GM08714 (cell line): ENCODE measurements around the gene EDNRB.
"Not testable (repeated sequence)": the region's sequence is repeated elsewhere in the genome, so short reads cannot be mapped to it uniquely, and the experiment has no call there.

Experiments
- H3K4me3 ChIP-seq: fragments of 200-500 bp; sonication (Bioruptor generic); 2 replicates; pipeline ENCODE4 v1.5.1; 2014; ENCODE audit warnings: mild to moderate bottlenecking, low read length, inconsistent platforms
- ZNF274 ChIP-seq: IDR thresholded peaks from 2 replicates; pipeline ENCODE4 v1.6.1; 2012; ENCODE audit warnings: mild to moderate bottlenecking, low read depth, low read length

Gene EDNRB

GRCh38 chr13:77878190-77878589 lies 40.4 kb downstream of the EDNRB start:
- no peak for TF ChIP-seq ZNF274
- H3K4me3 ChIP-seq = no peak overlapping the region

- no peak for TF ChIP-seq ZNF274
- no peak overlapping the region for H3K4me3 ChIP-seq
These were observed 42.5 kb downstream of the EDNRB start for GRCh38 chr13:77876176-77876575.

GRCh38 chr13:77874406-77874805 lies 44.2 kb downstream of the EDNRB start:
- TF ChIP-seq ZNF274 = no peak

GRCh38 chr13:77872995-77873394 lies 45.6 kb downstream of the EDNRB start:
- TF ChIP-seq ZNF274 = no peak
- no peak overlapping the region for H3K4me3 ChIP-seq

More at GRCh38 chr13:77874406-77874805, 44.2 kb downstream of the EDNRB start:
- no peak overlapping the region for H3K4me3 ChIP-seq

- no peak overlapping the region for H3K4me3 ChIP-seq
- no peak for TF ChIP-seq ZNF274
These were observed 47.0 kb downstream of the EDNRB start for GRCh38 chr13:77871596-77871995.

GRCh38 chr13:77868717-77869116 lies 49.9 kb downstream of the EDNRB start:
- H3K4me3 ChIP-seq = no peak overlapping the region
- TF ChIP-seq ZNF274 = no peak

GRCh38 chr13:77866971-77867370 lies 51.7 kb downstream of the EDNRB start:
- no peak overlapping the region for H3K4me3 ChIP-seq
- no peak for TF ChIP-seq ZNF274

GRCh38 chr13:77865622-77866021 lies 53.0 kb downstream of the EDNRB start:
- no peak for TF ChIP-seq ZNF274
- no peak overlapping the region for H3K4me3 ChIP-seq

GRCh38 chr13:77863144-77863543 lies 55.5 kb downstream of the EDNRB start:
- no peak overlapping the region for H3K4me3 ChIP-seq
- no peak for TF ChIP-seq ZNF274

GRCh38 chr13:77861741-77862140 lies 56.9 kb downstream of the EDNRB start:
- TF ChIP-seq ZNF274 = no peak
- no peak overlapping the region for H3K4me3 ChIP-seq

GRCh38 chr13:77860507-77860981 lies 58.1 kb downstream of the EDNRB start:
- H3K4me3 ChIP-seq = no peak overlapping the region
- TF ChIP-seq ZNF274 = no peak

- no peak for TF ChIP-seq ZNF274
- H3K4me3 ChIP-seq = no peak overlapping the region
These were observed 59.2 kb downstream of the EDNRB start for GRCh38 chr13:77859450-77859849.

GRCh38 chr13:77857531-77858209 lies 61.0 kb downstream of the EDNRB start:
- no peak overlapping the region for H3K4me3 ChIP-seq
- no peak for TF ChIP-seq ZNF274

GRCh38 chr13:77853703-77854102 lies 64.9 kb downstream of the EDNRB start:
- no peak overlapping the region for H3K4me3 ChIP-seq
- no peak for TF ChIP-seq ZNF274

- not testable (repeated sequence) for H3K4me3 ChIP-seq
These were observed 70.6 kb downstream of the EDNRB start for GRCh38 chr13:77848050-77848449.

- no peak overlapping the region for H3K4me3 ChIP-seq
- TF ChIP-seq ZNF274 = no peak
These were observed 72.5 kb downstream of the EDNRB start for GRCh38 chr13:77846173-77846572.
